DMS53 (cell line): ENCODE data around the gene MMP24.
"Not testable (repeated sequence)": the region's sequence is repeated elsewhere in the genome, so short reads cannot be mapped to it uniquely, and the experiment has no call there.

Experiments used
- DNase-seq: peaks from one replicate; lab custom pipeline; 2025; lab: John Stamatoyannopoulos, UW

MMP24 gene

DNA sequence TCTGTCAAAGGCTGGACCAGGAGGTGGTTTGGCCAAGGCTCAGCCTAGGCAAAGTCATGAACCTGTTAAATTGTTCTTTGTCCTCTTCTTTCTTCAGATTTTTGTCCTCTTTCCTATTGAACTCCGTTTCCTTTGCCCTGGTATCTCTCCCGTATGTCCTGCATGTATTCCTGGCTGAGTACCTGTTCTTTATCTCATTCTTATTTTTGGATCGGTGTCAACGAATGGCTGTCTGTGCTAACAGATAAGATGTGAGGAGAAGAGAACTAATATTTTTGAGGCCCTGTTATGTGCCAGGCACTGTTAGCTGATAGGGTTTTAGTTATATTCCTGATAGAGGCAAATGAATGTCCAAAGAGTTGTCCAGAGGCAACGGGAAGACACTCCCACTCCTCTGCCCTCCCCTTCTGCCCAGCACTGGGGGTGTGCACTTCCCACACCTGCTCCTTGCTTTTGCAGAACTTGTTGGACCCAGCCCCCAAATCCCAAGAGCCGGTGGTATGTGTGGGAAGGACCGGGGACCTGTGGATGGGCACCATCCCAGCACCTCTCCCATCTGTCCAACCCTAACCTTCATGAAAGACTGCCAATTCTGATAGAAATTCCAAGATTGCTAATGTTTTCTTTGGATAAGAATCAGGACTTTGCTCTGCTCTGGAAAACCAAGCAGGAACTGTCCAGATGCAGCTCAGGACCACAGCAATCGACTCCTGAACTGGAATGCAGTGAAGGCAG lies 30.9 kb downstream of the MMP24 start:
- DNase-seq, result no peak

GRCh38 chr20:35260426-35260825 lies 33.9 kb downstream of the MMP24 start:
- no peak for DNase-seq

GRCh38 chr20:35262321-35262720 lies 35.8 kb downstream of the MMP24 start:
- DNase-seq, result not testable (repeated sequence)

DNA sequence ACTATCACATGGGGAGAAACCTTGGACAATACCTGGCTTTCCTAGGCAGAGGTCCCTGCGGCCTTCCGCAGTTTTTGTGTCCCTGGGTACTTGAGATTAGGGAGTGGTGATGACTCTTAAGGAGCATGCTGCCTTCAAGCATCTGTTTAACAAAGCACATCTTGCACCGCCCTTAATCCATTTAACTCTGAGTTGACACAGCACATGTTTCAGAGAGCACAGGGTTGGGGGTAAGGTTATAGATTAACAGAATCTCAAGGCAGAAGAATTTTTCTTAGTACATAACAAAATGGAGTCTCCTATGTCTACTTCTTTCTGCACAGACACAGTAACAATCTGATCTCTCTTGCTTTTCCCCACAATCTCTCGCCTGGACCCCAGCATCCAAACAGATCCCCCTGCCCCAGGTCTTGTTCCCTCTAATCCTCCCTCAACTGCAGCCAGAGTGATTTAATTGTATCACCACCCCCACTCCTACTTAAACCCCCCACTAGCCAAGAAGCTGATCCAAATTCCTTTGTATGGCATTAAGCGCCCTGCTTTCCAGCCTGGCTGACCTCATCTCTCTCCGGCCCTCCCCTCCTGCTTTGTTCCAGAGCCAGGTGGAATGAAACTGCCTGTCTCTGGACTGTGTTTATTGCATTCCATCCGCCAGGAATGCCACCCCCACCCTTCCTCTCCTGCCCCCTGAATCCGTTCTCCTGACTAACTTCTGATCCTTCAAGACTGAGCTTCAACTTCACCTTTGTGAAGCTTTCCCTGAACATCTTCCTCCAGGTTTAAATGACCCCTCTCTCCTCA lies 36.4 kb downstream of the MMP24 start:
- DNase-seq, result not testable (repeated sequence)

DNA sequence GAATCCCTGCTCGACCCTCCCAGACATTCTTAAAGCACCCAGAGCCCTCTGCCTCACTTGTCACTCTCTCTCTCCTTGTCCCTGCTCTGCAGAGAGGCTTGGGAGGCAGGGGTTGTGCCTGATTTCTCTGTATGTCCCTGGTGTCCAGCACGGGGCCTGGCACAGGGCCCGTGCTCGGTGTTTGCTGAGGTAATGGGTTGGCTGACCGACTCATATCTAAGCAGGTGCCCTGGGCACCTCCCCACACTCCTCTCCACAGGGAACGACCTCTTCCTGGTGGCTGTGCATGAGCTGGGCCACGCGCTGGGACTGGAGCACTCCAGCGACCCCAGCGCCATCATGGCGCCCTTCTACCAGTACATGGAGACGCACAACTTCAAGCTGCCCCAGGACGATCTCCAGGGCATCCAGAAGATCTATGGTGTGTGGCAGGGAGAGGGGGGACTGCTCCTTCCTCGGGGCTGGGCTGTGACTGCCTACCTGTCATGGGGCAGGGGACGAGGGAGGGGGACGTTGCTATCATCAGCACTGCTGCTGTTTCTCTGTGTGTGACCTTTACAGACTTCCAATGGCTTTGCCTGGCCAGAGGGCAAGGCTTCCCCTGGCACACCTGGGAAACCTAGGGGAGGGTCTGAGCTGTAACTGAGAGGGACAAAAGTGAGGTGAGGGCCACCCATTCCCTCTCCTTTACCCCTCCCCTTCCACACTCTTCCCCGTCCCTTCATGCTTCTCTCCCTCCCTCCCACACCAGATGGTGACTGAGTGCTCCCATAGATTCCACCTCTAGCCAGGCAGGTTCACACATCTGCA lies 37.2 kb downstream of the MMP24 start:
- no peak for DNase-seq

GRCh38 chr20:35264755-35265154 lies 38.3 kb downstream of the MMP24 start:
- DNase-seq, result peak; percentile 27

GRCh38 chr20:35267092-35267491 lies 40.6 kb downstream of the MMP24 start:
- DNase-seq, result no peak

DNA sequence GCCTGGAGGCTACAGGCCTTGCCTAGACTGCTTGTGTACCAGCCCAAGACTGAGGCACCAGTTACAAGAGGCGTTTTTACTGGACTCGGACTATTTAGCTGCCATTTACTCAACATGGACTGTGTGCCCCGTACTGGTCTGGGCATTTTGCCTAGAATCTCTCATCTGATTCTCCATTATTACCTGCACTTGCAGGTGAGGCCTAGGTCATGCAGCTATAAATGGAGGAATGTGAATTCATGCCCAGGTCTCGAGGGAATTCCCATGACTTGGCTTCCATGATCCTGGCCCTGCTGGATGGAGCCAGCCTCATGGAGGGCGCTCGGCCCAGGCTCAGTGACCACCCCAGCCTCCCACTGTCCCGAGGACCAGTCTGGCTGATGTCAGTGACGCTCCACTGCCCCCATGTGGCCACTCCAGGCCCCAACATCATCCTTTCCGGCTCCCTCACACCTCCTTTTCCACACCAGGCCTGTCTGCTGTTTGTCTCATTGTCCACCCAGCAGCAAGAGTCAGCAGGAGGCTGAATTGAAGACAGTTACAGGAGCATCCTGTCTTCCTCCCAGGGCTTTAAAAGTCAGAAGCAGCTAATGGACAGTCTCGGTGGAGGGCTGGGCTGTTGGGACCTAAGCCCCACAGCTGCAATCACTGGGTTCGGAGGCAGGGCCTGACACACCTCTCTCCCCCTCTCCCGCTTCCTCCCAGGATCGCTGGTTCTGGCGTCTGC lies 42.7 kb downstream of the MMP24 start:
- peak; percentile 71 for DNase-seq

GRCh38 chr20:35270021-35270902 lies 43.8 kb downstream of the MMP24 start:
- no peak for DNase-seq

- peak; percentile 27 for DNase-seq
Measured at GRCh38 chr20:35271073-35271882, 44.8 kb downstream of the MMP24 start.

DNA sequence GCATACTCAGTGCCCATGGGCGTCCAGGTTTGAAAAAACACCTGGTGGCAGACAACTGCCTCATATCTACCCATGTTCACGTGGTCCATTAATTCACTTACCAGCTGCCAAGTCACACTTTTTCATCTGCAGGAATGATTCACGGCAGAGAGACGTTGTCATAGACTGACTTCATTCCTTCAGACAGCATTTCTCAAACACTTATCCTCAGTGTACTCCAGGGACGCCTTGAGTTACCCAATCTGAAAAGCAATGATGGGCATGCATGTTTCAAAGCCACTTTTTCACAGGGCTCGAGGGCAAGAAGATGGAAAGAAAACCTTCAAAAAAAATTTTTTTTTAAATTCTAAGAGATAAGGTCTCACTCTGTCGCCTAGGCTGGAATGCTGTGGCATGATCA lies 45.4 kb downstream of the MMP24 start:
- DNase-seq, result no peak

DNA sequence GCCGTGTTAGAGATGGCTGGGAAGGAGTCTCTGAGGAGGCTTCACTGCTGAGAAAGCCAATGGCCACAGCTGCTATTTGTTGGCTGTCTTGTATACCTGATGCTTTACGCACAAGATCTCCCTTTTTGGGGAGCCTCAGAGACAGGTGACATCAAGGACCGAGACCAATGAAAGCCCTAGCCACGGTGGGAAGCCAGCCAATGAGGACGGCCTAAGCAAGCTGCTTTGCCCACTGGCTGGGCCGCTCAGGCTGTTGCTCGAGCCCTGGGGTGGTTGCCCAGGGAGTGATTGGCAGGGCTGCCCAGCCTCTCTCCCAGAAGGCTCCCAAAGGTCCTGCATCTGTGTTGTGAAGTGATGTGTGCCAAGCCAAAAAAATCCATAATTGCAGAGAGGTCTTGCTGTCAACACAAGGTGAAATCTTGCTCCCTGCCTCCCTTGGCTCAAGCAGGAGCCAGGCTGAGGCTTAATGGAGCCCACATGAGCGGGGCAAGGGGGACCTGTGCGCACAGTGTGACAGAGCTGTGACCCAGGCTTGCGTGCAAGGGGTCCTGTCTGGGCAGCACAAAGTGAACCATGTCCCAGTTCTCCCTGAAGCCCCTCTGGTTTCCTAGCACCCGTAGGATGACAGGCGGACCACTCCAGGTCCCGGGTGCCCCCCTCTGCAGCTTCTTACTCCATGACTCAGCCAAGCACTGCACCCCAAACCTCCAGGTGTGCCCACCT lies 47.1 kb downstream of the MMP24 start:
- no peak for DNase-seq

- DNase-seq, result no peak
Measured at GRCh38 chr20:35274172-35275092, 47.9 kb downstream of the MMP24 start.

DNA sequence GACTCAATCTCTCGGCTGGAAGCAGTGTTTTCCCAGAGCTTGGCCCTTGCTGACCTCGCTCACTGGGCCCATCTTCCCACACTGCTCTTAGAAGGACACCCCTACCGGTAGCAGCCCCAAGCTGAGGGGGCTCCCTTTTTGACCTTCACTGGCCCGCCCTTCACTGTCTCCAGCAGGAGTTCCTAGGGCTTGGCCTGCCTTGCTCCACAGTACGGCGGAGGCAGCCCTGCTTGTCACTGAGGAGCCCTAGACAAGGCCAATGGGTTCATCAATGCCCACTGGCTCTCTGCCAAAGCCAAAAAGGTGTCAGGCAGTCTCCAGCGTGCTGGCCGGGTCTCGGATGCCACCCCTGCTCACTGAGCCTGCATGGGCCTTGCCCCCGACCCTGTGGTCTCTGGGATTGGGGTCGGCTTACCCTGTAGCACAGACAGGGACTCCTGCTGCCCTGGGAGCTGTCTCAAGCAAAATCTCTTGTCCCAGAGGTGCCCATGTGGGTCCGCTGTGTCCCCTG lies 49.3 kb downstream of the MMP24 start:
- no peak for DNase-seq

- DNase-seq, result no peak
Measured at GRCh38 chr20:35276408-35276807, 49.9 kb downstream of the MMP24 start.

GRCh38 chr20:35277127-35277526 lies 50.6 kb downstream of the MMP24 start:
- DNase-seq, result no peak

- peak; percentile 94 for DNase-seq
Measured at GRCh38 chr20:35277531-35278395, 51.3 kb downstream of the MMP24 start, which contains the start of gene MMP24OS. TSS of gene MMP24OS (minus strand) at chr20:35278122. CDS start at chr20:35277929, 193 bp downstream.
